ENCODE data around the gene IGSF22. TPM values are rescaled to one million over a fixed set of nuclear protein-coding genes. Genes with fewer than 3 reads are reported as not detected.

IGSF22 gene
- total and polyA plus RNA-seq, 2 of the 8 experiments (the other 6 are each of a cell fraction or from before 2014, with no cell fraction given), result 0.14 TPM; not detected in 1

DNA sequence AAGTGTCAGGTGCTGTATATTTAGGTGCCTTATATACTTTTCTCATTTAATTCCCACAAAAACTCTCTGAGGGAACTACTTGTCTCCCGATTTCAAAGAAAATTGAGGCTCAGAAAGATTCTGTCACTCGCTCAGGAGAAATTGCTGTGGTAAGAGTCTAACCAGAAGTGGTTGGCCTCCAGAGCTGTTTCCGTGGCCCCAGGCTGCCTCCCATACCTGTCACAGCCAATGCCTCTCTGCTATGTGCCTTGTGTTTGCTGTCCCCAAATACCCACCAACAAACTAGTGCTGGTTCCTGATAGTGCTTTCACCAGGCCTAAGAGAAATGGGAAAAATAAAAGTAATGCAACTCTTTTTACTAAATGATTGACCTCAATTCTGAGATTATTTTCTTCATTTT lies 48.4 kb downstream of the IGSF22 start (continued):
- TF ChIP-seq, protein P1, sequence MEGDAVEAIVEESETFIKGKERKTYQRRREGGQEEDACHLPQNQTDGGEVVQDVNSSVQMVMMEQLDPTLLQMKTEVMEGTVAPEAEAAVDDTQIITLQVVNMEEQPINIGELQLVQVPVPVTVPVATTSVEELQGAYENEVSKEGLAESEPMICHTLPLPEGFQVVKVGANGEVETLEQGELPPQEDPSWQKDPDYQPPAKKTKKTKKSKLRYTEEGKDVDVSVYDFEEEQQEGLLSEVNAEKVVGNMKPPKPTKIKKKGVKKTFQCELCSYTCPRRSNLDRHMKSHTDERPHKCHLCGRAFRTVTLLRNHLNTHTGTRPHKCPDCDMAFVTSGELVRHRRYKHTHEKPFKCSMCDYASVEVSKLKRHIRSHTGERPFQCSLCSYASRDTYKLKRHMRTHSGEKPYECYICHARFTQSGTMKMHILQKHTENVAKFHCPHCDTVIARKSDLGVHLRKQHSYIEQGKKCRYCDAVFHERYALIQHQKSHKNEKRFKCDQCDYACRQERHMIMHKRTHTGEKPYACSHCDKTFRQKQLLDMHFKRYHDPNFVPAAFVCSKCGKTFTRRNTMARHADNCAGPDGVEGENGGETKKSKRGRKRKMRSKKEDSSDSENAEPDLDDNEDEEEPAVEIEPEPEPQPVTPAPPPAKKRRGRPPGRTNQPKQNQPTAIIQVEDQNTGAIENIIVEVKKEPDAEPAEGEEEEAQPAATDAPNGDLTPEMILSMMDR (IDR thresholded peaks at IDR 0.05; ENCODE audit: control extremely low read depth in 1 of 3, insufficient read depth in 1 of 3, low read depth in 1 of 3, low read length in 3 of 3), result no peak
- no peak for TF ChIP-seq HDAC2 (IDR thresholded peaks at IDR 0.05; ENCODE audit: borderline replicate concordance in 1 of 2, low read depth in 2 of 2, low read length in 2 of 2)
- no peak for TF ChIP-seq TAF1 (IDR thresholded peaks at IDR 0.05; ENCODE audit: low read depth, low read length)
- TF ChIP-seq CBX8 (IDR thresholded peaks at IDR 0.05; ENCODE audit: borderline replicate concordance, low read depth, low read length), result no peak
